HL-60/S4 treated with retinoic acid at 250 ng/mL for 4 days and 3 days (cell line): ENCODE data around the gene SYNDIG1L.
"Not testable (repeated sequence)": the region's sequence is repeated elsewhere in the genome, so short reads cannot be mapped to it uniquely, and the experiment has no call there.

ENCODE experiments used
- in situ Hi-C: fragments of 300-500 bp; cut with MboI; formaldehyde crosslinking; loops from 2 replicates; pipeline ENCODE4 v1.7.0; 2022; ENCODE audit warnings: low sequenced_read_pairs

The SYNDIG1L gene

DNA sequence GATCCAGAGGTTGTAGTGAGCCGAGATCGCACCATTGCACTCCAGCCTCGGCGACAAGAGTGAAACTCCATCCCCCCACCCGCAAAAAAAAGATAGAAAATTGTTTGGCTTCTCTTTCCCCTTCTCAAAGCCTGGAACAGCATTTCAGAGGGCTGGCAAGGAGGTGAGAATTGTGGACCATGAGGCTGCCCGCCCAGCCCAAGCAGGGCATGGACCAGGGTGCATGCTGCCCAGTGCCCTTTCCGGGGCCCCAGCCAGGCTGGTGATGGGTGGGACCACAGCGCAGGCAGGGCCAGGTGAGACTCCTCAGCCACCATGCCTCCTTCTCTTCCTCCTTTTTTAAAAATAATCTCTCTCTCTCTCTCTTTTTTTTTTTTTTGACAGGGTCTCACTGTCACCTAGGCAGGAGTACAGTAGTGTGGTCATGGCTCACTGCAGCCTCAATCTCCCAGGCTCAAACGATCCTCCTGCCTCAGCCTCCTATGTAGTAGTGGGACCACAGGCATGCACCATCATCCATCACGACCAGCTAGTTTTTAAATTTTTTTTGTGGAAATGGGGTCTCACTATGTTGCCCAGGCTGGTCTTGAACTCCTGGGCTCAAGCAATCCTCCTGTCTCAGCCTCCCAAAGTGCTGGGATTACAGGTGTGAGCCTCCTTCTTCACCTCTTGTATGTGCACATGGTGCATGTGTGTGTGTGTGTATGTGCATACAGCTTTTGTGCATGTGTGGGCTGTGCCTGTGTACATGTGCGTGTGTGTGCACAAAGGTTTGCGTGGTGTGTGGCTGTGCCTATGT, 22.2 kb downstream of the SYNDIG1L start:
- in situ Hi-C loops: no loop called here

DNA sequence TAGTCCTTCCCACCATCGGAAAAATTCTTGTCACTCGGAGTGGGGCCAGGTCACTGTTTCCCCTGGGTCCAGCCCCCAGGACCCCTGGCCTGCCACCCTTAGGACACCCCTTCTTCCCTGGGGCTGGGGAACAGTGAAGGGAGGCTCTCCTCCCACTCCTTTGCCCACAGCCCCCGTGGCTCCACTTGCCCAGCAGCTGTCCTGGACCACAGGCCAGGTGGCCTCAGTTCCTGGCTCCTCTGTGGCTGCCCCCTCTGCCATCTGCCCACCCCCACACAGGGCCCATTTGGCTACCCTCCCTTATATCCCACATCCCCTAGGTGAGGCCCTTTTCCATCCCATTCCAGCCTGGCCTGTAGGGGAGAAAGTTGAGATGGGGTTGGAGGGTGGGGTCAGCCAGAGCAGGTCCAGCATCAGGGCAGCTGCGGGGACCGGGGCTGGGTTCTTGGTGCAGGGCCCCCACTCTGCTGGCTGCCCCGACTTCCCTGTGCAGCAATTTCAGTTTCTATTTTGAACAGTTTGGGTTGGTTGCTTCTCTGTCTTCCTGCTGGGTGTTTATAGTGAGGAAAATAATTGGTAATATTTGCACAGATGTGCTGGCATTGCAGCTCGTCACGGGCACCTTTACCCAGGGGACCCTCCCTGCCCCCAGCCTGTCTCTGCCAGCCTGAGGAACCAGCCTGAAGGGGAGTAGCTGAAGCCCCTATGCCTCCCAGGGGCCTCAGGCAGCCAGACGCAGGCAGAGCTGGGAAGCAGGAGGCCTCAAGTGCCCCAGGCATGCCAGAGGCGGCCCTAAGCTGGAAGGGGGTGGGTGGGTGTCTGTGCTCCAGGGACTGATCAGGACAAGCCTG, 23.4 kb downstream of the SYNDIG1L start:
- in situ Hi-C loops: no loop called here

DNA sequence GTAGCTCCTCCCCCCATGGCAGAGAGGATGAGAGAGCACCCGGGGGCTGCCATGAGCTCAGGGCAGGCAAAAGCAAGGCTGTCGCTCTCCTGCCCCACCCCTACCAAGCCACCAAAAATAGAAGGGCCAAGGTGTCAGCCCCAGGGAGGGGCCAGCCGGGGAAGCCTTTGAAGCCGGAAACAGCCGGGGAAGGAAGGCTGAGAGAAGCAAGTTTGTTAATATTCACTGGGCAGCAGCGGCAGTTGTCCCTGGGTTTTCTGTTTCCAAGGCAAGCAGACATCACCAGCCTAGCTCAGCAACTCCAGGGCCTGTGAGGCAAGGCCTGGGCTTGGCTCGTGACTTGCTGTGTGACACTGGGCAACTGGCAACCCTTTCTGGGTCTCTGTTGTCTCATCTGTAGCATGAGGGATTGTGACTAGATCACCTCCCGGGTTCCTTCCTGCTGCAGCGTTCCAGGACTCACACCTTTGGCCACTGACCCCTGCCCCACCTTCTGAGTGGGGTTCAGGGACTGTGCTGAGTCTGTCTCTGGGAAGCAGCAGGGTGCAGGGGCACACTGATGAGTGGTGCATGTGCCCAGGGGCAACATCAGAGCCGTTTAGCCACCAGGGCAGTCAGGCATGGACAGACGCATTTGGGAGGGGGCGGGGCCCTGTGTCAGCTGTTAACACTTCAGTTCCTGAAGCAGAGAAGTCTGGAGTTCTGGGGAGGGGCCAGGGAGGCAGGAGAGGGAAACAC, 24.3 kb downstream of the SYNDIG1L start:
- in situ Hi-C loops: no loop called here

DNA sequence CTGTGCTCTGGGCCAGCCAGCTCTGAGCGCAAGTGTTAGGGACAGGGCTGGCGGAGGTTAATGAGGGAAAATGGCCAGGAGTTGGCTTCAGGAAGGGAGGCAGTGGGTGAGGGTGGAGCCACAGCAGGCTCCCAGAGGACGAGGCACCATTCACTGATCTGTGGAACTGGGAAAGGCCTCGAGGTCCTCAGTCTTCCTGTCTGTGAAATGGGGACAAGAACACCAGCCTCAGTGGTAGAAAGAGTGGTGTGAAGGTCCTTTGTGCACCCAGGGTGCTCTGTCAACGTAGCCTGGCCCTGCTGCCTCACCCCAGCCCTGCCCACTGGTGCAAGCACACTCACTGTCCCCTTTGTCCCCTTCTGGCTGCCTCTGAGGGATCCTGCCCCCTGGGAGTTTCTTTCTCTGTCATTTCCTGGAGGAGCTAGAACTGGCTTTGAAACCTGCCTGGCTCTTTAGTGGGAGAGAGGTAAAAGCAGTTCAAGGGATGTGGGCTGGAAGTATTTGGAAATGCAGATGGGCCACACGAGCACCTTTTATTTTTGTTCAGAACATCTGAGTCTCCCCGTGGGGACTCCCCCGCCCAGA, 25.0 kb downstream of the SYNDIG1L start:
- in situ Hi-C loops: no loop called here

DNA sequence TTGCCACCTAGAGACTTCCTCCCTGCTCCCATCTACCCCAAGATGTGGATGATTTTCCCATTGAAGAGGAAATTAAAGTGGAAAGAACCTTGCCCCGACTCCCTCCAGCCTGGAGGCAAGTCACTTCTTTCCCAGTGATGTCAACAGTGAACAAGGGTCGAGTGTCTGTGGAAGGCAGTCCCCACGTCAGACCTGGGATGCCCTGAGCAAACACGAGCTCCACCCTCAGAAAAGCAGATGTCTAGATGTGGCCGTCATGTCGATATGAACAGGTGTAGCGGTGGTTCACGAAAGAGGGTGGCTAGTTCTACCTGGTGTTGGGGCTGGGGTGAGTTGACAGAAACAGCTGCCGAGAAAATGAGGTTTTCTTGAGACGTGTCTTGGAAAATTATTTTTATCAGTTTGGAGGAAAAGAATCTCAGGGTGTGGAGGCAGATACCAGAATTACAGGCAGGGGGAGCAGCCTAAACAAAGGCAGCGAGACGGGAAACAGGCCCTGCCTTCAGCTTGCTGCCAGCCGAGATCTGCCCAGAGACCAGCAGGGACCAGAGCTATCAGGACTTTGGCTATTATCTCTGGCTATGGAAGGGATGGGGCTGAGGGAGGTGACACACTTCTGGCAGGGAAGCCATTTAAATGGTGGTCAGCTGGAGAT, 25.9 kb downstream of the SYNDIG1L start:
- in situ Hi-C loops: no loop called here

DNA sequence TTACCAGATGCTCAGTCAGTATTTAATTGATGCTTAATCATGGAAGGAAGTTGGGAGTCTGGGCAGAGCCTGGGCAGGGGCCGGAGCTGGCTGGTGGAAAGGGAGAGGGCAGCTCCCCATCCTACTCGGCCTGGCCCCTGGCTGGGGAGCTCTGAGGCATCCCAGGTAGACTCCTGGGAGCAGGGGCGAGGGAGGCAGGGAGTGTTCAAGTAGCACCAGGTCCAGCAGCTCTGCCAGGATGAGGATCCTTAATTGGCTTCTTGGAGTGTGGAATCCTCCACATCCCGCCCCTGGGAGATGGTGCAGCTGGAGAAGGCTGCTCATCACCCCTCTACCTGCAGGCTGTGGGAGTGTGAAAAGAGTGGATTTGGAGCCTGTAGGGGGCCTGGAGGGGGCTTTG, 30.9 kb downstream of the SYNDIG1L start:
- in situ Hi-C loops: no loop called here

DNA sequence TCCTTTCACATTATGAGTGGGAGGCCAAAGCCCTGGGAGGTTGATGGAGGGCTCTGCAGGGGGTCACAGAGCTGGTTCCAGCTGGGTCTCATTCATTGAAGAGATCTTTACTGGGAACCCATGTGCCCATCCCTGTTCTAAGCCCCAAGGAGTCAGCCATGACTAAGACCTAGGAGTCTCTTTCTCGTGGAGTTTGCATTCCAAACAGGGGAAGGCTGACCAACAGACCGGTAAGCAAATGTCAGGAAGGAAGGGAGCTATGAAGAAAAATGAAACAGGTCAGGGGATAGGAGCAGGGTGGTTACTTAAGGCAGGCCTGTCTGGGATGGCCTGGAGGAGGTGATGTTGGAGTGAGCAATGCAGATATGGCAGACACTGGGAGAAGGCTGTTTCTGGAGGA, 31.5 kb downstream of the SYNDIG1L start:
- in situ Hi-C loops: no loop called here

DNA sequence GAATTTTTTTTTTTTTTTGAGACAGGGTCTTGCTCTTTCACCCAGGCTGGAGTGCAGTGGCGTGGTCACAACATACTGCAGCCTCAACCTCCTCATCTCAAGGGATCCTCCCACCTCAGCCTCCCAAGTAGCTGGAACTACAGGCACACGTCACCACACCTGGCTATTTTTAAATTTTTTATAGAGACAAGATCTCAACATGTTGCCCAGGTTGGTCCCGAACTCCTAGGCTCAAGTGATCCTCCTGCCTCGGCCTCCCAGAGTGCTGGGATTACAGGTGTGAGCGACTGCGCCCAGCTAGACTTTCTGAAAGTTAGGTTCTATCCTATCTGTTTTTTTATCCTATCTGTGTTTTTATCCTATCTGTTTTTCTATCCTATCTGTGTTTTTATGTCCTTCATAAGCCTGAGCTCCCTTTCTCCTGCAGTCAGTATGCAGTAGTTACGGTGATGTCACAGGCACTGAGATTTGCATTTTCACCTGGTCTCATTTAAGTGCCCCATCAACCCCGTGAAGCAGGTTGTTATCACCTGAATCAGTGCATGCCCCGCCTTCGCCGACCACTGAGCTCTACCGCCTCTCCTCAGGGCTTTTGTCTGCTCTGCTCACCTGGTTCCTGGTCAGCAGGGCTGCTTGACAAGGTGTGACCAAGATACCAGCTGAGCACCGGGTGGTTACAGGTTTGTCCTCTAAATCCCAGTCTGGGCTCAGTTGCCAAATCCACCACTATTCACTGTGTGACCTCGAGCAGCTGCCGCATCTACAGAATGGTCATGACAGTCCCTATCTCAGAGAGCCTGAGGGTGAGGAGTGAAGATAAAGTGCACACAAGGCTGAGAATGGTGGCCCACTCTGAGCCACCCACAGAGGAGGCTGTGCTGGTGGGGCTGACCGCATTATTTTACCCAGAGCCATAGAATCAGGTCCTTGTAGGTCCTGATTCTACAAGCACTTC, 33.1 kb downstream of the SYNDIG1L start:
- in situ Hi-C loops: no loop called here

DNA sequence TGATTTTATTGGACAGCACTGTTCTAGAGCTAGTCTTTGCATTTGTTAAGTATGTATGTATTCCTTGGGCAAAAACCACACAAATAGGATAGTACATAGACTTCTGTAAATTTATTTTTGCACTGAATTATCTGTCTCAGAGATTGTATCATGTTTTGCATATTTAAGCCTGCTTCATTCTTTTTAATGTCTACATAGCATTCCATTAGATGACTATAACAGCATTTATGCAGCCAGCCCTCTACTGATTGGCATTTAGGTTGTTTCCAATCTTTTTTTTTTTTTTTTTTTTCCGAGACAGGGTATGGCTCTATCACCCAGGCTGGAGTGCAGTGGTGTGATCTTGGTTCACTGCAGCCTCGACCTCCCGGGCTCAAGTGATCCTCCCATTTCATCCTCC, 34.5 kb downstream of the SYNDIG1L start:
- in situ Hi-C loops: no loop called here

DNA sequence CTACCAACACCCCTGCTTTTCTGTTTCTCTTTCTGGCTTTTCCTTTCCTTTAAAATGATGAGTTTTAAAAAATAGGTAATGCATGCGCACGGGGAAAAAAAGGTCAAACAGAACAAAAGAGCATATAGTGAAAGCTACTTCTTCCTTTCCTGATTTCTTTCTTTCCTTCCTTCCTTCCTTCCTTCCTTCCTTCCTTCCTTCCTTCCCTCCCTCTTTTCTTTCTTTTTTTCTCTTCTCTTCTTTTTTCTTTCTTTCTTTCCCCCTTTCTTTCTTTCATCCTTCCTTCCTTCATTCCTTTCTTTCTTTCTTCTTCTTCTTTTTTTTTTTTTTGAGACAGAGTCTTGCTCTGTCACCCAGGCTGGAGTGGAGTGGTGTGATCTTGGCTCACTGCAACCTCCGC, 35.5 kb downstream of the SYNDIG1L start:
- in situ Hi-C loops: not testable (repeated sequence)

DNA sequence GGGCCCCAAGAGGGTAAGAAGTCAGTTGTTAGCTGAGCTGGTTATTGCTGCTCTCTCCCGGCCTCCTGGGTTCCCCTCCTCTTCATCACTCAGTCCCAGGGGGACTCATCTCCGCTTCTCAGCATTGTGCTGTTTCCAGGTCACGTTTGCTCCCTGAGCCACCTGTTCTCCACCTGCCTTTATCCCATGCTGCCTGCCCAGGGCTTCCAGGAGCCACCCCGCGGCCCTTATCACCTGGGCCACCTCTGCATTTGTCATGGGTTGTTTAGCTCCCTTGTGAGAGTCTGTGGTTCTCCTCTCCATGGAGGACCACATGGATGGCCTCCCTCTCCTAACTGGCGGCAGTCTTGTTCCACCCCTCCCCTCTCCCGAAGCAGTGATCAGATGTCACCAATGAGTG, 36.0 kb downstream of the SYNDIG1L start:
- in situ Hi-C loops: no loop called here

DNA sequence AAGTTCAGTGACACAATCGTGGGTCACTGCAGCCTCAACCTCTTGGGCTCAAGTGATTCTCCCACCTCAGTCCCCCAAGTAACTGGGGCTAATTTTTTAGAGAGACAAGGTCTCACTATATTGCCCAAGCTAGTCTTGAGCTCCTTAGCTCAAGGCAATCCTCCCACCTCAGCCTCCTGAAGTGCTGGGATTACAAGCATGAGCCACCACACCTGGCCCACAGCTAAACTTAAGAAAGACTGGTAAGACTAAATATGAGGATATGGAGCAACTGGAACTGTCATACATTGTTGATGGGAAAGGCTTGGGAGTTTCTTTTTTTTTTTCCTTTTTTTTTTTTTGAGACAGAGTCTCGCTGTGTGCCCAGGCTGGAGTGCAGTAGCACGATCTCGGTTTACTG, 43.8 kb downstream of the SYNDIG1L start:
- in situ Hi-C loops: no loop called here

DNA sequence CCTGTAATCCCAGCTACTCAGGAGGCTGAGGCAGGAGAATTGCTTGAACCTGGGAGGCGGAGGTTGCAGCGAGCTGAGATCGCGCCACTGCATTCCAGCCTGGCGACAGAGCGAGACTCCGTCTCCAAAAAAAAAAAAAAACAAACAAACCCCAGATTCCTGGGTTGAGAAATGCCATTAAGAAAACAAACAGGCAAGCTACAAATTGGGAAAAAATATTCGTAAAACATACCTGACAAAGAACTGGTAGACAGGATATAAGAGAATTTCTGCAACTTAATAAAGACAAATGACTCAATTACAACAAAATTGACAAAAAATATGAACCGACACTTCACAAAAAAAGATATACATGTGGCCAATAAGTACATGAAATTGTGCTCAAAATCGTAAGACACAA, 44.4 kb downstream of the SYNDIG1L start:
- in situ Hi-C loops: not testable (repeated sequence)

DNA sequence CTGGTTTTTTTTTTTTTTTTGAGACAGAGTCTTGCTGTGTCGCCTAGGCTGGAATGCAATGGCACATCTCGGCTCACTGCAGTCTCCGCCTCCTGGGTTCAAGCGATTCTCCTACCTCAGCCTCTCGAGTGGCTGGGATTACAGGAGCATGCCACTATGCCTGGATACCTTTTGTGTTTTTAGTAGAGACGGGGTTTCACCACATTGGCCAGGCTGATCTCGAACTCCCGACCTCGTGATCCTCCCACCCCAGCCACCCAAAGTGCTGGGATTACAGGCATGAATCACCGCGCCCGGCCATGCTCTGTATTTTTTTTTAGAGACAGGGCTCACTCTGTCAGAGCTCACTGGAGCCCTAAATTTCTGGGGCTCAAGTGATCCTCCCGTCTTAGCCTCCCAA, 45.2 kb downstream of the SYNDIG1L start:
- in situ Hi-C loops: no loop called here

DNA sequence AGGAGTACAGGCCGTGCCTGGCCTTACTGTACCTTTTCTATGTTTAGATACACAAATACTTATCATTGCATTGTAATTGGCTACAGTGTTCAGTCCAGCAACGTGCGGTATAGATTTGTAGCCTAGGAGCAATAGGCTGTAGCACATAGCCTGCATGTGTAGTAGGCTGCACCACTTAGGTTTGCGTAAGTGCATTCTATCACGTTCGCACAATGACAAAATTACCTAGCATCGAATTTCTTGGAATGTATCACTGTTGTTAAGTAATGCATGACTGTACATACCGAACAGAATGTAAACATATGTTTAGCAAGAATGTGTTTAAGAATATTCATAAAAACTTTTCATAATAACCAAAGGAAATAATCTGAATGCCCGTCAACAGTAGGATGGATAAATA, 45.8 kb downstream of the SYNDIG1L start:
- in situ Hi-C loops: no loop called here

DNA sequence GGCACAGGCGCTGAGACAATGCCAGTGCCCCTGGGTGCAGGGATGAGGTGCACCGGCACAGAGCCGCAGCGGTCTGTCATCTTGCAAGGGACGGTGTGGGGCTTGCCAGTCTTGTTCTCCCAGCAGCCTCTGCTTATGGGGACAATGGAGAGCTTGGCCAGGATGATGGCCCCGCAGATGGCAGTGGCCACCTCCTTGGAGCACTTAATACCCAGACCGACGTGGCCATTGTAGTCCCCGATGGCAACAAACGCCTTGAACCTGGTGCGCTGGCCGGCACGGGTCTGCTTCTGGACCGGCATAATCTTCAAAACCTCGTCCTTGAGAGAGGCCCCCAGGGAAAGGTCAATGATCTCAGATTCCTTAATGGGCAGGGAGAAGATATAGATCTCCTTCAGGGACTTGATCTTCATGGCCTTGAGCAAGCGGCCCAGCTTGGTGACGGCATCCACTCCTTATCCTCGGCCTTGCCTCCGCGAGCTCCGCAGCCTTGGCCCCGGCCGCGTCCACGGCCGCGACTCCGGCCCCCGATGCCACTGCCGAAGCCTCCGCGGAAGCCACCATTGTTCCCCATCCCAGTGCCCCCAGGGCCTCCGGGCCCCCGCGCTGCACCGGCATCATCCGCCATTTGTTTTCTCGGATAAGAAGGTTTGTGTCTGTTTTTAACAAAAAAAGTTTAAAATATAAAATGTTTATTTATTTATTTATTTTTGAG, 47.9 kb downstream of the SYNDIG1L start:
- in situ Hi-C loops: no loop called here

DNA sequence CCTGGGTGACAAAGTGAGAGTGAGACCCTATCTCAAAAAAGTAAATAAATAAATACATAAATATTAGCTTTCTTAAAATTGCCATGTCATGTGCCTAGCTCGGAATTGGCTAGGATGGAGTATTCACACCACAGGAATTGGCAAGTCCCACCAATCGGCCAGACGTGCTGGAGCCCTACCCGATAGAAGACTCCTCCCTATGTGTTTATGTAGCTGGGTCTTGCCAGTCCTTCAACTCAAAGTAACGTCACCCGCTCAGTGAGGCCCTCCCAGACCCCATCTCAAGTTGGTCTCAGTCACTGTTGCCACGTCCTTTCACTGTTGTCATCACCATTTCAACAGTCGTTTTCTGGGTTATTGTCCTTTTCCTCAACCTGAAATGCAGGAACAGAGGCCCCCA, 57.6 kb downstream of the SYNDIG1L start:
- in situ Hi-C loops: no loop called here

DNA sequence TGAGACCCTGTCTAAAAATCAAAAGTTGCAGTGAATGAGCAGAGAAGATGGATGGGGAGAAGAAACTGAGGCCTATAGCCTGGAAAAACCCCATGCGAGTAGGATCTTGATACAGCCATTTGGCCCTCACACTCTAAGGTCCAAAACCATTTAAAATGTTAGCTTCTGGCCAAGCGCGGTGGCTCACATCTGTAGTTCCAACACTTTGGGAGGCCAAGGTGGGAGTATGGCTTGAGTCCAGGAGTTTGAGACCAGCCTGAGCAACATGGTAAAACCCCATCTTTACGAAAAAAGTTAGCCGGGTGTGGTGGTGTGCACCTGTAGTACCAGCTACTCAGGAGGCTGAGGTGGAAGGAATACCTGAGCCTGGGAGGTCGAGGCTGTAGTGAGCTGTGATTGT, 58.0 kb downstream of the SYNDIG1L start:
- in situ Hi-C loops: no loop called here
